HG03342 (cell line): ENCODE data around the gene PDE1C.

Experiments
- ATAC-seq: cut with Tn5 transposase; IDR thresholded peaks from one replicate; pipeline ENCODE4 v1.9.1; 2021; ENCODE audit warnings: mild to moderate bottlenecking, moderate library complexity; ENCODE audit not compliant: unreplicated experiment

The PDE1C gene

DNA sequence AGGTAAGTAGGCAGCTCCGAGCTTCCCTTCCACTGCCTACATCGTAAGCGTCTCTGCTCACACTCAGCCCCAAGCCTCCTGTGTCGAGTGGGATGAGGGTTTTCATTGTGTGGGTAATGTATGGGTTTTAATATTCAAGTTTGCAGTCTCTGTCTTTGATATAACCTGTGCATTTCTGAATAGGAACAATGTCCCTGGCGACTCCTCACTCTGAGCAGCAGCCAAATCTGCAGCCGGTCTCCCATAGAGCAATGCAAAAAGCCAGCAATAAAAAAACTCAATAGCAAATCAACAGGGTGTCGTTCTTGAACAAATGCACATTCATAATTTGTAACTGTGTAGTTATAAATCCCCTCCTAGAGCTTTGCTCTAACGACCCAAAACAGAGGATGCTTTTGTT is 349.8 kb downstream of the PDE1C start:
- ATAC-seq: no peak

DNA sequence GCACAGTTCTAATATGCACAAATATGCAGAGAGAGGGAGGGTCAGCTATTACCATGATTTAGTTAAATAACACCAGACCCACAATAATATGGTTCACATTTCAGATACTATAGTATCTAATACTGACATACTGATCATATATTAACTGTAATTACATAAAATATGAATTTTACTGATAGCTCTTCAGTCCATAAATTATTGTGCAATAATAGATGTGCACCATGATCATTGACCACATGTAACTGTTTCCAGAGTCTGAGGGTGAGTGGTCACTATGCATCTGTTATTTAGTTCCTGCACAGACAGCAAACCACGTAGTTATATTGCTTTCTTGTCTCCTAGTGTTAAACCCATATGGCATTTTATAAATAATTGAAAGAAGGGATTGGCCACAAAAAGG is 353.9 kb downstream of the PDE1C start:
- ATAC-seq: no peak

GRCh38 chr7:31710171-31710570 is 360.0 kb downstream of the PDE1C start:
- no peak for ATAC-seq

DNA sequence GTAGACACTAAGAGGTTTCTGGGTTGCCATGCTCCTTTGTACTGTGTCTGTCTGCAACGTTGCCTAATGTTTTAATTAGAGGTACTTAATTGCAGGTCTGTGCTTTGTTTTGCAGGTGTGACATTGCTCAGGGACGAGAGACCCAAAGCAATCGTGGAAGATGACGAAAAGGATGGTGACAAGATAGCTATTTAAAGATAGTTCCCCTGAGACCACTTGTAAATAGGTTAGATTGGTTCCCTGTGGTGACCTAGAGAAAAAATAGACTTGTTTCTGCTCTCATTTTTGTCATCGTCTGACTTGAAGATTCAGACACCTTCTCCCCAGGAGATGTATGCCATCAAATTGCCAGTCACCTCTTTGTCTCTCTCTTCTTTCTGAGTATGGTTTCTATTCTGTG is 363.1 kb downstream of the PDE1C start:
- peak; percentile 40 for ATAC-seq

GRCh38 chr7:31705377-31705776 is 364.8 kb downstream of the PDE1C start:
- ATAC-seq: no peak

DNA sequence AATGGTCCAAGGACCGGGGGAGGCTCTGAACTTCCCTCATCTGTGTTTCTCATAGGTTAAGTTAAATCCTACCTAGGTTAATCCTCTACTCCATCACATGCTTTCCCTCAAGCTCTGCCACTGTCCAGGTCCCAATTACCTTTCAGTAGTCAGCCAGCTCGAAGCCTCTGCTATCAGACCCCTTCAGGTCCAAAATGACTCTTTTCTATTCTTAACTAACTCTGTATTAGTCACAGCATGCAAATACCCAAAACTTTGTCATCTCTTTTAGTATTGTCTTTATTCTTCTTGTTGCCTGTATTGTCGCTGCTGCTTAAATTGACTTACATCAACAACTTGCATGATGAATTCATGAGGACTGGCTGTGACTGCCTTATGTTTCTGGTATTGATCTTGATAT is 367.9 kb downstream of the PDE1C start:
- ATAC-seq: peak; percentile 46
